Bone marrow (tissue), 2 donors: Measurements from ENCODE around the gene CHORDC1.
"Not testable (repeated sequence)": the region's sequence is repeated elsewhere in the genome, so short reads cannot be mapped to it uniquely, and the experiment has no call there.

ENCODE experiments used
- DNase-seq, 2 donors: peaks; one replicate each; lab custom pipeline; 2025; lab: John Stamatoyannopoulos, UW

CHORDC1 gene

GRCh38 chr11:90222459-90223247 is at the start of gene CHORDC1:
TSS of gene CHORDC1 (minus strand) at chr11:90223049. CDS start at chr11:90222954, 95 bp downstream.
- DNase-seq, result peak; percentile 84 to 92

- no peak for DNase-seq
These were observed 34.3 kb upstream of the CHORDC1 start for GRCh38 chr11:90257158-90257525.

GRCh38 chr11:90256404-90257157 is 33.7 kb upstream of the CHORDC1 start:
- DNase-seq, result no peak

- DNase-seq, result no peak
These were observed 31.2 kb upstream of the CHORDC1 start for GRCh38 chr11:90254065-90254464.

DNA sequence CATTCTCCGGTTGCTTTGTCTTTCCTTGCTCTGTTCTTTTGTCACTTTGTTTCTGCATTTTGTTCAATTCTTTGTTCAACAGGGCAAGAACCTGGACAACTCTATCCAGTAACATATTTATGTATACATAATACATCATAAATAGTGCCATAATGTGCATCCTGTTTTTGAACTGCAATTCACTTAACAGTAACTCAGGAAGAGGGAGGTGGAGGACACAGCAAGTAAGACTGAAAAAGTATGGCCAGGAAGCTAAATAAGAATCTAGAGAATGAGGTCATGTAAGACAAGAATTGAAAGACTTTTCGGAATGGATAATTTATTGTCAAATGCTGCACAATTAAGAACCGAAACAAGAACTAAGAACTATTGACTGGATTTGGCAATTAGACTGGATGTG is 29.2 kb upstream of the CHORDC1 start:
- no peak for DNase-seq

- DNase-seq, result no peak
These were observed 28.8 kb upstream of the CHORDC1 start for GRCh38 chr11:90251599-90251998.

DNA sequence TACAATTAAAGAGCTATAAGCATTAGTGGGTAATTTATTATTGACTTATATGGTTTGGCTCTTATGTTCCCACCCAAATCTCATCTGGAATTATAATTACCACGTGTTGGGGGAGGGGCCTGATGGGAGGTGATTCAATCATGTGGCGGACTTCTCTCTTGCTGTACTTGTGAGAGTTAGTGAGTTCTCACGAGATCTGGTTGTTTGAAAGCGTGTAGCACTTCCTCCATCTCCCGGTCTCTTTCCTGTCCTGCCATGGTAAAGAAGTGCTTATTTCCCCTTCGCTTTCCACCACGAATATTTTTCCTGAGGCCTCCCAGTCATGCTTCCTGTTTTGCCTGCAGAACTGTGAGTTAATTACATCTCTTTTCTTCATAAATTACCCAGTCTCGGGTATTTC is 28.1 kb upstream of the CHORDC1 start:
- DNase-seq, result no peak

GRCh38 chr11:90246468-90246867 is 23.6 kb upstream of the CHORDC1 start:
- no peak for DNase-seq

DNA sequence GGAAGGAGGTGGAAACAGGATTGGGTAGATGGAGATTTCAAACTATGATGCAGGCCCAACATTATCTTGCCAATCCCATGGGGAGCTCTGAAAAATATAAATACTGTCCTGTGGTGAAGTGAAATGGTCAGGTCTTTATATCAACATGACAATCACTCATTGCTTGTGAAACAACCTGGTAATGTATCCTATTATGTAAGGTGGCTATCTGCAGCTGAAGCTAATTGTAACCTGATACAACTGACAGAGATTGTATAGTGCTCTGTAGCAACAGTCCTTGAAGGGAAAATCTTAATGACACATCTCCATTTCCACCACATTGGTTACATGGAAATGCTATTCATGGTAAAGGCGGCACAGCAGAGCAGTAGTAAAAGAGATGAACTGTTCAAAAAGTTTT is 20.7 kb upstream of the CHORDC1 start:
- no peak for DNase-seq

DNA sequence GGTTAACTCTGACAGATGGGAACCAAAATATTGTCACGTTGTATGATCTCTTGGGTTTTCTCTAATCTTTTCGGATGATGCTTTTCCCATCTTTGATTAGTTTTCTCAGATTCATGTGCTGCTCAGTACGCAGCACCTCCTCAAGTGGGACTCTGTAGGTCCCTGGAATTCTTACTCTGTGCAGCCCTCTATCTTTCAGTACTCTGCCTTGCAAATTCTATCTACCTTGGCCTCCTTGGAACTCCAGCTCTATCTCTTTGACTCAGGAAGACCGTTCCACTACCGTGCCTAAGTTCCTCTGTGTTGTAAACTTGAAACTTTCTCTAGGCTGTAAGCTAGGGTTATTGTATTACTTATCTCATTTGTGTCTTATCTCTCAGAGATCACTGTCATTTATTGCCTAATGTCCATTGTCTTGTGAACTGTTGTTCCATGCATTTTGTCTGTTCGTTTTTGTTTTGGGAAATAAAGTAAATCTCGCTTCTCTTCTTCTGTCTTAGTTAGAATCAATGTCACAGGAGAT is 20.1 kb upstream of the CHORDC1 start:
- DNase-seq, result no peak

DNA sequence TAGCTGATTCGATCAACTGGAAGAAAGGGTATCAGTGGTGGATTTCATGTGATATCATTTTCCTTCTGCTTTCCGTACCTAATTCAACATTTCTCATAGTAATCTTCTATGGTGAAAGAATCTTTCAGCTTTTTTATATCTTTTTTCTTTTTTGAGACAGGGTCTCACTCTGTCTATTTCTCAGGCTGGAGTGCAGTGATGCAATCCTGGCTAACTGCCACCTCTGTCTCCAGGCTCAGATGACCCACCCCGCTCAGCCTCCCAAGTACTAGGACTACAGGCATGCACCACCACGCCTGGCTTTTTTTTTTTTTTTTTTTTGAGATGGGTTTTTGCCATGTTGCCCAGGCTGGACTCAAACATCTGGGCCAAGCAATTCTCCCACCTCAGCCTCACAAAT is 18.6 kb upstream of the CHORDC1 start:
- no peak for DNase-seq

DNA sequence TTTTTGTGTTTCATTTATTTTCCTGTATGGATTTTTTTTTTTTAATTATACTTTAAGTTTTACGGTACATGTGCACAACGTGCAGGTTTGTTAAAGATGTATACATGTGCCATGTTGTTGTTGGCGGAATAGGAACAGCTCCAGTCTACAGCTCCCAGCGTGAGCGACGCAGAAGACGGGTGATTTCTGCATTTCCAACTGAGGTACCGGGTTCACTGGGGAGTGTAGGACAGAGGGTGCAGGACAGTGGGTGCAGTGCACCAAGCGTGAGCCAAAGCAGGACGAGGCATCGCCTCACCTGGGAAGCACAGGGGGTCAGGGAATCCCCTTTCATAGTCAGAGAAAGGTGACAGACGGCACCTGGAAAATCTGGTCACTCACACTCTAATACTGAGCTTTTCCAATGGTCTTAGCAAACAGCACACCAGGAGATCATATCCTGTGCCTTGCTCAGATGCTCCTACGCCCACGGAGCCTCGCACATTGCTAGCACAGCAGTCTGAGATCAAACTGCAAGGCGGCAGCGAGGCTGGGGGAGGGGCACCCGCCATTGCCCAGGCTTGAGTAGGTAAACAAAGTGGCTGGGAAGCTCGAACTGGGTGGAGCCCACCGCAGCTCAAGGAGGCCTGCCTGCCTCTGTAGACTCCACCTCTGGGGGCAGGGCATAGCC is 17.3 kb upstream of the CHORDC1 start:
- not testable (repeated sequence) for DNase-seq

DNA sequence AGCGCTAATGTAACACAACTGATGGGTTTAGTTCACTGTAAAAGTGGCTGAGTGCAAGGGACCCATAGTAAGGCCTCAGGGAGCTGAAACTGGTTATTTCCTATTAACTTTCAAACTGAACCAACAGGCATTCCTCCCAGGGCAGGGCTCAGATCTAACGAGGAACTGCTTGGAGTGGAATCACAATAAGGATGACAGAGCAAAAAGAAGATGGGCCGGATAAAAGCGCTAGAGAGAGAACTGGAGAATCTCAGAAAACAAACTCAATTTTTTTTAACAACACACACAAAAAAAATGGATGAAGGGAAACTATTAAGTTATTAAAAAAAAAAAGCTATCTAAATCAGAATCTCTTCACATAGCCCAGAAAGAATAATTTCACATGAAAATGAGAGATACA is 14.2 kb upstream of the CHORDC1 start:
- no peak for DNase-seq

DNA sequence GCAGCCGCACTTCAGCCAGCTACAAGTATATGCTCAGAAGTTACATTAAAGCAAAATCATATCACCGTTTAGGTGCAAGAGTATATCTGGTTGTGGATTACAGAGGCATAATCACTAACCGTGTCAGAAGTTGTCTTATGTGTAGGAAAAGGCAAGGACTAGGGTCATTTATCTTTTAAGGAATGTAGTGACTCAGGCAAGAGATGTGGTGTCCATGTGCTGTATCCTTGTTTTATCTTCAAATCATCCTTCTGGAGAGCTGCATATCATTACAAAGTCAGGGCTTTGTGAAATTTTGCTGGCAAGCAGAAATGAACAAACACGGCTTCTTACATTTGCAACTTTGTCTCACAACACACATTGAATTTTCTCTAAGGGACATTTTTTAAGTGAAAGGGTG is 12.7 kb upstream of the CHORDC1 start:
- DNase-seq, result no peak

- DNase-seq, result no peak
These were observed 12.1 kb upstream of the CHORDC1 start for GRCh38 chr11:90234977-90235376.

DNA sequence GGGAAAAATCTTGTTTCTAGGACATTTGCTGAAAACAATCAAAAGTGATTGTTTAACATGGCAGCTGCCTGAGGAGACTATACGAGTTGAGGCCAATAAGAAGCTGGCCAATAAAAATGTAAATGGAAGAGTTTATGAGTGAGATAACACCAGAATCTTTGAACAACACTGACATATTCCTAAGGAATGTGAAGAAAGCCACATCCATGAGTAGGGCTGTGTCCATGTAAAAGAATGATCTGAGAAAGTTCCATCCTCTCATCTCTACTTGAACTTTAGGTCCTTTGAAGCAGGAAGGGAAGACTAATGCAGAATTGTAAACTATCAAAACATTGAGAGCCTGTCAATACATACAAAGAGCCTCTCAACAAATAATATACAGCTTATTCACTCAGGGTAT is 6.9 kb upstream of the CHORDC1 start:
- DNase-seq, result no peak

- DNase-seq, result no peak
These were observed 5.2 kb upstream of the CHORDC1 start for GRCh38 chr11:90228056-90228455.

- DNase-seq, result no peak
These were observed 368 bp upstream of the CHORDC1 start for GRCh38 chr11:90223248-90223585.

GRCh38 chr11:90221803-90222458 is 918 bp downstream of the CHORDC1 start:
- no peak for DNase-seq

- no peak for DNase-seq
These were observed 2.5 kb downstream of the CHORDC1 start for GRCh38 chr11:90220391-90220790.

- DNase-seq, result no peak
These were observed 3.4 kb downstream of the CHORDC1 start for GRCh38 chr11:90219438-90219837.

DNA sequence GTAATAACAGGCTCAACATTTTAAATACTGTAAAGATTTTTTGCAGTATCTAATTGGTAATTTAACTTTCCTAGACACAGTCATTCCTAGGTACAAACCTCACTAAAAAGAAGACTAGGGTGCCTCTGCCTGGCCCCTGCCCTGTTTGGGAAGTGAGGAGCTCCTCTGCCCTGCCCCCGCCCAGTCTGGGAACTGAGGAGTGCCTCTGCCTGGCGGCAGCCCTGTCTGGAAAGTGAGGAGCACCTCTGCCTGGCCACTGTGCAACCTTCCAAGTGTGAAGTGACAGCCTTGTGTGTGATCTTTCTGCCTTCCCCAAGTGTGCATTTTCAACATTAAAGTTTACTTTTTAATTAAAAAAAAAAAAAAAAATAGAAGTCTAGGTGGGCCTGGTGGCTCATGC is 4.2 kb downstream of the CHORDC1 start:
- DNase-seq, result no peak
